ENCODE results near the gene ATXN7. TPM values are rescaled to one million over a fixed set of nuclear protein-coding genes. Genes with fewer than 3 reads are reported as not detected.

ATXN7 gene
- total and polyA plus RNA-seq, 2 of the 4 experiments (the other 2 are of a cell fraction), result 8.6 to 13.6 TPM

DNA sequence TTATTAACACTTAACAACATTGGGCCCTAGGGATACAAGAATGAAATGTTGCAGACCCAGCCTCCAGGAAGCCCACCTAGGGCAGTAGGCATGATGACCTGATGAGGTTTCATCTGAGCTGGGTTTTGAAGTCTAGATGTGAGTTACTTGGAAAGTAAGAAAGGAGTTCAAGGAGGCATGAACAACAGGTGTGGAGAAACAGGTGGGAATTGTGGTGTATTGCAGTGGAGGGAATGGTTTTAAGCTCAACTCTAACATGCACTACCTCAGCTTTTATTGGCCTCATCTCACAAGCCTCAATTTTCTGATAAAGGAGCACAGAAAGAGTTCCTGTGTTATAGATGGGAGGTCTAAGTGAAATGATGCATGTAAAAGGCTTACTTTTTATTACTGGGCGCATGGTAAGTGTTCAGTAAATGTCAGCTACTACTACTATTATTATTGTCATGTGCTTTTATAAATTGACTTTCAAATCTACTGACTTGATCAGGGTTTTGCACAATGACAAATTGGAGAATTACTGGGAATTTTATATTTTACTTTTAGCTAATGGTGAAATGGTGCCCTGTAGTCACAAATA, 29.2 kb downstream of the ATXN7 start:
- TF ChIP-seq MAFK (IDR thresholded peaks at IDR 0.05; ENCODE audit: low read depth, low read length) (no peak), SMC3 (IDR thresholded peaks at IDR 0.05; ENCODE audit: low read depth, low read length) (no peak), NFE2L2 (IDR thresholded peaks at IDR 0.05; ENCODE audit: low read depth, low read length) (no peak), MAZ (IDR thresholded peaks at IDR 0.05; ENCODE audit: borderline replicate concordance, low read depth, low read length) (no peak), POLR2A (IDR thresholded peaks at IDR 0.05; ENCODE audit: low read depth, low read length) (no peak), RAD21 (IDR thresholded peaks at IDR 0.05; ENCODE audit: low read length) (no peak), CHD1 (IDR thresholded peaks at IDR 0.05; ENCODE audit: low read depth, low read length) (no peak), CEBPB (IDR thresholded peaks at IDR 0.05; ENCODE audit: low read depth, low read length) (no peak)
- TF ChIP-seq, protein P1, sequence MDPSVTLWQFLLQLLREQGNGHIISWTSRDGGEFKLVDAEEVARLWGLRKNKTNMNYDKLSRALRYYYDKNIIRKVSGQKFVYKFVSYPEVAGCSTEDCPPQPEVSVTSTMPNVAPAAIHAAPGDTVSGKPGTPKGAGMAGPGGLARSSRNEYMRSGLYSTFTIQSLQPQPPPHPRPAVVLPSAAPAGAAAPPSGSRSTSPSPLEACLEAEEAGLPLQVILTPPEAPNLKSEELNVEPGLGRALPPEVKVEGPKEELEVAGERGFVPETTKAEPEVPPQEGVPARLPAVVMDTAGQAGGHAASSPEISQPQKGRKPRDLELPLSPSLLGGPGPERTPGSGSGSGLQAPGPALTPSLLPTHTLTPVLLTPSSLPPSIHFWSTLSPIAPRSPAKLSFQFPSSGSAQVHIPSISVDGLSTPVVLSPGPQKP (IDR thresholded peaks at IDR 0.05; ENCODE audit: borderline replicate concordance, low read depth, low read length), result no peak
- H2BK20ac ChIP-seq (ENCODE audit: low read depth, low read length), result no peak overlapping the region

More for the DNA sequence above, 29.2 kb downstream of the ATXN7 start:
- intact Hi-C loops (cut with micrococcal nuclease), result no loop called here
- Histone ChIP-seq H2BK120ac (ENCODE audit: low read depth, low read length) (no peak overlapping the region), H3K9me1 (ENCODE audit: insufficient read depth, low read length) (peaks cover 3% of the 10 kb centered on the region), H2AK9ac (replicated peaks; ENCODE audit: low read depth, low read length, poor library complexity) (no peak overlapping the region), H3K56ac (ENCODE audit: extremely low read depth, insufficient read depth, low read length) (no peak overlapping the region), H3K4me3 (ENCODE audit: insufficient read depth, low read depth, low read length) (no peak overlapping the region), H3K4ac (ENCODE audit: low read depth, low read length) (no peak overlapping the region), H3K27me3 (ENCODE audit: control insufficient read depth, insufficient read depth, low read length) (no peaks in the 10 kb centered on the region), H3K79me1 (ENCODE audit: low read depth in 1 of 2, low read length in 2 of 2) (peaks cover 16 to 56% of the 10 kb centered on the region in 2 experiments; a peak in 3 of 4 replicates), H4K5ac (ENCODE audit: low read depth, low read length) (no peak overlapping the region), H3K4me1 (ENCODE audit: control insufficient read depth, insufficient read depth, low read length) (peaks cover 3% of the 10 kb centered on the region), H3K18ac (ENCODE audit: low read depth, low read length) (no peak overlapping the region), H2BK15ac (ENCODE audit: low read depth, low read length) (no peak overlapping the region), H3K9me3 (ENCODE audit: control insufficient read depth, insufficient read depth, low read length) (no peaks in the 10 kb centered on the region), H2AK5ac (ENCODE audit: low read depth, low read length) (no peak overlapping the region), H3K27ac (ENCODE audit: insufficient read depth, low read length) (no peak overlapping the region), H2AFZ (replicated peaks; ENCODE audit: low read length, poor library complexity) (no peak overlapping the region), H4K91ac (ENCODE audit: insufficient read depth, low read depth, low read length) (no peak overlapping the region), H3K23ac (ENCODE audit: low read depth, low read length) (no peak overlapping the region), H3K14ac (replicated peaks; ENCODE audit: low read depth, low read length) (no peak overlapping the region), H3K9ac (ENCODE audit: low read depth, low read length) (no peak overlapping the region), H3K36me3 (ENCODE audit: control insufficient read depth, insufficient read depth, low read length) (no peaks in the 10 kb centered on the region), H4K20me1 (ENCODE audit: insufficient read depth, low read length) (peaks cover 14% of the 10 kb centered on the region; the same call in 1 of the 2 replicates), H4K8ac (ENCODE audit: low read depth in 2 of 2, low read length in 2 of 2) (no peak overlapping the region), H2BK5ac (ENCODE audit: low read depth, low read length, poor library complexity, severe bottlenecking) (no peak overlapping the region), H3K4me2 (ENCODE audit: low read depth, low read length) (no peak overlapping the region)
- dilution Hi-C loops (cut with HindIII; ENCODE audit: low sequenced_read_pairs, unreplicated experiment), result no loop called here
- WGBS, 2 experiments (ENCODE audit: extremely low coverage in 2 of 2, insufficient read length in 1 of 2), result no CpG with 5 or more reads among the region's 1 CpG
- DNase-seq (no peak), ATAC-seq (ENCODE audit: low read depth) (no peak)
- CTCF ChIA-PET, result no interaction called here
- no TSS peak for BruUV-seq (replicated peaks)
- in situ Hi-C loops (cut with MboI; ENCODE audit: low sequenced_read_pairs), result no loop called here
- POLR2A ChIA-PET (ENCODE audit: unreplicated experiment), result no interaction called here
